Measurements from ENCODE around the gene MPV17L2. TPM values are rescaled to one million over a fixed set of nuclear protein-coding genes. Genes with fewer than 3 reads are reported as not detected.

MPV17L2 gene
- total RNA-seq, 1 donor from 2014 or later, result 9.5 TPM

GRCh38 chr19:18229474-18229873 lies 36.5 kb downstream of the MPV17L2 start:
- no peak for FAIRE-seq
- no peak for DNase-seq (ENCODE audit: low read depth)
- Histone ChIP-seq H3K27me3 (ENCODE audit: control insufficient read depth, insufficient read depth, low read length) (peaks cover 14% of the 10 kb centered on the region), H3K36me3 (ENCODE audit: control insufficient read depth, insufficient read depth, low read length) (no peaks in the 10 kb centered on the region), H3K4me3 (ENCODE audit: low read depth, low read length) (no peak overlapping the region)
- TF ChIP-seq CTCF (IDR thresholded peaks at IDR 0.05; ENCODE audit: insufficient read depth, low read length, severe bottlenecking), result peak; percentile 34

- no peak for TF ChIP-seq CTCF (IDR thresholded peaks at IDR 0.05; ENCODE audit: insufficient read depth, low read length, severe bottlenecking)
- no peak overlapping the region for H3K4me3 ChIP-seq (ENCODE audit: low read depth, low read length)
- peaks cover 13% of the 10 kb centered on the region for H3K27me3 ChIP-seq (ENCODE audit: control insufficient read depth, insufficient read depth, low read length)
- FAIRE-seq (no peak), DNase-seq (ENCODE audit: low read depth) (no peak)
- H3K36me3 ChIP-seq (ENCODE audit: control insufficient read depth, insufficient read depth, low read length), result no peaks in the 10 kb centered on the region
Measured at GRCh38 chr19:18229915-18230314, 36.9 kb downstream of the MPV17L2 start.

GRCh38 chr19:18230941-18231734 lies 38.1 kb downstream of the MPV17L2 start:
- FAIRE-seq, result no peak
- Histone ChIP-seq H3K27me3 (ENCODE audit: control insufficient read depth, insufficient read depth, low read length) (peaks cover 5% of the 10 kb centered on the region), H3K36me3 (ENCODE audit: control insufficient read depth, insufficient read depth, low read length) (no peaks in the 10 kb centered on the region), H3K4me3 (ENCODE audit: low read depth, low read length) (no peak overlapping the region)
- no peak for DNase-seq (ENCODE audit: low read depth)
- TF ChIP-seq CTCF (IDR thresholded peaks at IDR 0.05; ENCODE audit: insufficient read depth, low read length, severe bottlenecking), result no peak

- Histone ChIP-seq H3K27me3 (ENCODE audit: control insufficient read depth, insufficient read depth, low read length) (peaks cover 5% of the 10 kb centered on the region), H3K36me3 (ENCODE audit: control insufficient read depth, insufficient read depth, low read length) (no peaks in the 10 kb centered on the region), H3K4me3 (ENCODE audit: low read depth, low read length) (no peak overlapping the region)
- FAIRE-seq, result no peak
- no peak for TF ChIP-seq CTCF (IDR thresholded peaks at IDR 0.05; ENCODE audit: insufficient read depth, low read length, severe bottlenecking)
- DNase-seq (ENCODE audit: low read depth), result no peak
Measured at GRCh38 chr19:18231775-18232174, 38.8 kb downstream of the MPV17L2 start.

GRCh38 chr19:18232540-18233223 lies 39.7 kb downstream of the MPV17L2 start:
- peaks cover 3% of the 10 kb centered on the region for H3K27me3 ChIP-seq (ENCODE audit: control insufficient read depth, insufficient read depth, low read length)
- no peak for TF ChIP-seq CTCF (IDR thresholded peaks at IDR 0.05; ENCODE audit: insufficient read depth, low read length, severe bottlenecking)
- DNase-seq (ENCODE audit: low read depth), result no peak
- H3K36me3 ChIP-seq (ENCODE audit: control insufficient read depth, insufficient read depth, low read length), result no peaks in the 10 kb centered on the region
- no peak overlapping the region for H3K4me3 ChIP-seq (ENCODE audit: low read depth, low read length)
- no peak for FAIRE-seq
